ENCODE measurements around the gene PKD1.

The PKD1 gene

DNA sequence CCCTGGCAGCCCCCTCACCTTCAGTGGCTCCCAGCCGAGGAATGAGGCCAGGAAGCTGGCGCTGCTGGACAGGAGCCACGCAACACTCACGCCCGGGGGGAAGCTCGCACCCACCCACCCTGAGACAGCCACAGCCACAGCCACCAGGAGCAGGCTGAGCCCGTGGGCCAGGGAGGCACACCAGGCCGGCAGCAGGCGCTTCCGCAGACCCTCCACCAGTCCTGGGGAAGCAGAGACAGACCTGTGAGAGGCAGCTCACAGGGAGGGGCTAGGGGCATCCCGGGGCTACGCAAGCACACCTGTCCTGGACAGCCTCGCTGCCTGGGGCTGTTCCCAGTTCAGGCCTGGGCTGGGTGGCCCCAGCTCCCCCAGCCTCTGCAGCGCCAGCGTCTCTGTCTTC is 41.9 kb downstream of the PKD1 start:
- Histone ChIP-seq H3K27ac (ENCODE audit: low read length, poor library complexity, severe bottlenecking) (no peak overlapping the region), H3K14ac (ENCODE audit: low read length in 2 of 2) (no peak overlapping the region), H3K36me3 (ENCODE audit: control insufficient read depth in 1 of 2, insufficient read depth in 2 of 2, low read depth in 1 of 2, low read length in 2 of 2) (peaks cover 68 to 78% of the 10 kb centered on the region in 2 experiments), H3K4me1 (ENCODE audit: control insufficient read depth, insufficient read depth, low read depth, low read length) (peaks cover 52% of the 10 kb centered on the region), H3K23ac (ENCODE audit: low read length in 2 of 2) (no peak overlapping the region), H3K79me1 (replicated peaks; ENCODE audit: low read length, poor library complexity, severe bottlenecking) (peaks cover 9% of the 10 kb centered on the region), H2BK5ac (ENCODE audit: low read depth, low read length, poor library complexity, severe bottlenecking) (no peak overlapping the region), H3K9me3 (ENCODE audit: control insufficient read depth, low read length) (no peaks in the 10 kb centered on the region), H2BK120ac (ENCODE audit: low read depth, low read length) (no peak overlapping the region), H3K4me2 (ENCODE audit: low read length, poor library complexity, severe bottlenecking) (no peak overlapping the region), H3K4ac (ENCODE audit: low read depth in 1 of 2, low read length in 2 of 2) (no peak overlapping the region), H2BK15ac (ENCODE audit: low read depth, poor library complexity, severe bottlenecking) (no peak overlapping the region), H4K8ac (ENCODE audit: low read length) (no peak overlapping the region), H2AK5ac (ENCODE audit: low read length, severe bottlenecking) (no peak overlapping the region), H3K18ac (ENCODE audit: low read depth in 1 of 2, low read length in 2 of 2) (no peak overlapping the region), H3K4me3 (ENCODE audit: insufficient read depth in 1 of 2, low read depth in 1 of 2, low read length in 2 of 2) (no peak overlapping the region), H2BK12ac (ENCODE audit: low read length in 2 of 2) (no peak overlapping the region), H4K91ac (ENCODE audit: low read length) (no peak overlapping the region), H3K27me3 (ENCODE audit: control insufficient read depth in 1 of 2, insufficient read depth in 1 of 2, low read length in 2 of 2) (no peaks in the 10 kb centered on the region), H3K9ac (ENCODE audit: low read length) (no peak overlapping the region), H2AFZ (ENCODE audit: low read depth, low read length) (no peak overlapping the region)
- no peak for DNase-seq
- 96% methylated on average over 9 of the region's 15 CpGs for WGBS

DNA sequence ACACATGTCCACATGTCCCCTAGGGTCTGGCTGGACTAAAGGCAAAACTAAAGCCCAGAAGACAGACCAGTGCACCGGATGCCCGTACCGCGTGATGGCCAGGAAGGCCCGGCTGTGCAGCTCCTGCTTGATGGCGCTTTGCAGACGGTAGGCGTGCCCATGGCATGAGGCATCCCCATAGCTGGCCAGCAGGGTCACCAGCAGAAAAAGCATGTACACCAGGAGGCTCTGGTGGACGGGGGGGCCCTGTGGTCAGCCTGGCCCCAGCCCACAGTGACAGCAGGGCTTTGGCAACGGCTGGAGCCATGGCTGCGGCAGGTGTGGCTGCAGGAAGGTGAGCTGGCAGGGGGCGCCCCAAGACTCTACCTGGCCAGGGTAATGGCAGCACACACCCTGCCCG is 42.8 kb downstream of the PKD1 start:
- H3K9me3 ChIP-seq (ENCODE audit: control insufficient read depth, low read length): no peaks in the 10 kb centered on the region
- H2AFZ ChIP-seq (ENCODE audit: low read depth, low read length): no peak overlapping the region
- H3K36me3 ChIP-seq (ENCODE audit: control insufficient read depth in 1 of 2, insufficient read depth in 2 of 2, low read depth in 1 of 2, low read length in 2 of 2): peaks cover 78 to 87% of the 10 kb centered on the region in 2 experiments
- peak overlapping the region in 1 of 2 experiments; percentile 37 for H3K4ac ChIP-seq (ENCODE audit: low read depth in 1 of 2, low read length in 2 of 2)
- H3K18ac ChIP-seq (ENCODE audit: low read depth in 1 of 2, low read length in 2 of 2): no peak overlapping the region
- peaks cover 52% of the 10 kb centered on the region for H3K4me1 ChIP-seq (ENCODE audit: control insufficient read depth, insufficient read depth, low read depth, low read length)
- H3K23ac ChIP-seq (ENCODE audit: low read length in 2 of 2): no peak overlapping the region
- no peak overlapping the region for H4K91ac ChIP-seq (ENCODE audit: low read length)
- no peak overlapping the region for H3K4me2 ChIP-seq (ENCODE audit: low read length, poor library complexity, severe bottlenecking)
- DNase-seq: no peak
- no peak overlapping the region for H3K4me3 ChIP-seq (ENCODE audit: insufficient read depth in 1 of 2, low read depth in 1 of 2, low read length in 2 of 2)
- H2BK120ac ChIP-seq (ENCODE audit: low read depth, low read length): no peak overlapping the region
- no peak overlapping the region for H2BK12ac ChIP-seq (ENCODE audit: low read length in 2 of 2)
- no peak overlapping the region for H3K27ac ChIP-seq (ENCODE audit: low read length, poor library complexity, severe bottlenecking)
- 96% methylated on average over 13 of the region's 13 CpGs for WGBS
- no peak overlapping the region for H3K14ac ChIP-seq (ENCODE audit: low read length in 2 of 2)
- H3K79me1 ChIP-seq (replicated peaks; ENCODE audit: low read length, poor library complexity, severe bottlenecking): peaks cover 9% of the 10 kb centered on the region
- H3K9ac ChIP-seq (ENCODE audit: low read length): no peak overlapping the region
- H2AK5ac ChIP-seq (ENCODE audit: low read length, severe bottlenecking): no peak overlapping the region
- no peak overlapping the region for H2BK5ac ChIP-seq (ENCODE audit: low read depth, low read length, poor library complexity, severe bottlenecking)
- no peak overlapping the region for H2BK15ac ChIP-seq (ENCODE audit: low read depth, poor library complexity, severe bottlenecking)
- H4K8ac ChIP-seq (ENCODE audit: low read length): no peak overlapping the region
- H3K27me3 ChIP-seq (ENCODE audit: control insufficient read depth in 1 of 2, insufficient read depth in 1 of 2, low read length in 2 of 2): no peaks in the 10 kb centered on the region

DNA sequence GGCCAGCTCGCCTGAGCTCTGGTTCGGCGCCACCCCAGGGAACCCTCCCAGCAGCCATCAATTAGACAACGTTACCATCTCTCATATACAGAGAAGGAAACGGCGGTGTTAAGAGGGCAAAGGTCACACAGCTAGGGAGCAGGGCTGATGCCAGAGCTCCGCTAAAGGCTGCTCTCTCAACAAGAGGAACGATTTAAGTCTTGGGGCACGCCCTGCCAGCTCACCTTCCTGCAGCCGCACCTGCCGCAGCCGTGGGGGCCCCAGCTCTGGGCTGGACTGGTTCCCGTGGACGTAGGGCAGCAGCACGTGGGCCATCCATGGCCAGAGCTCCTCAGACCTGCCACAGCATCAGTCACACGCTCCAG is 43.5 kb downstream of the PKD1 start:
- Histone ChIP-seq H2BK15ac (ENCODE audit: low read depth, poor library complexity, severe bottlenecking) (no peak overlapping the region), H4K91ac (ENCODE audit: low read length) (no peak overlapping the region), H3K4me1 (ENCODE audit: control insufficient read depth, insufficient read depth, low read depth, low read length) (peaks cover 51% of the 10 kb centered on the region), H2BK12ac (ENCODE audit: low read length in 2 of 2) (no peak overlapping the region), H3K9ac (ENCODE audit: low read length) (no peak overlapping the region), H3K4me3 (ENCODE audit: insufficient read depth in 1 of 2, low read depth in 1 of 2, low read length in 2 of 2) (no peak overlapping the region), H3K79me1 (replicated peaks; ENCODE audit: low read length, poor library complexity, severe bottlenecking) (peaks cover 9% of the 10 kb centered on the region), H3K4ac (ENCODE audit: low read depth in 1 of 2, low read length in 2 of 2) (peak overlapping the region in 1 of 2 experiments; percentile 37), H4K8ac (ENCODE audit: low read length) (no peak overlapping the region), H3K18ac (ENCODE audit: low read depth in 1 of 2, low read length in 2 of 2) (peak overlapping the region in 1 of 2 experiments; percentile 7), H2BK120ac (ENCODE audit: low read depth, low read length) (no peak overlapping the region), H3K27me3 (ENCODE audit: control insufficient read depth in 1 of 2, insufficient read depth in 1 of 2, low read length in 2 of 2) (no peaks in the 10 kb centered on the region), H2BK5ac (ENCODE audit: low read depth, low read length, poor library complexity, severe bottlenecking) (no peak overlapping the region), H2AFZ (ENCODE audit: low read depth, low read length) (no peak overlapping the region), H3K4me2 (ENCODE audit: low read length, poor library complexity, severe bottlenecking) (no peak overlapping the region), H3K36me3 (ENCODE audit: control insufficient read depth in 1 of 2, insufficient read depth in 2 of 2, low read depth in 1 of 2, low read length in 2 of 2) (peaks cover 73 to 88% of the 10 kb centered on the region in 2 experiments), H3K27ac (ENCODE audit: low read length, poor library complexity, severe bottlenecking) (no peak overlapping the region), H2AK5ac (ENCODE audit: low read length, severe bottlenecking) (no peak overlapping the region), H3K23ac (ENCODE audit: low read length in 2 of 2) (no peak overlapping the region), H3K14ac (ENCODE audit: low read length in 2 of 2) (no peak overlapping the region), H3K9me3 (ENCODE audit: control insufficient read depth, low read length) (no peaks in the 10 kb centered on the region)
- DNase-seq: no peak
- 70% methylated on average over 16 of the region's 16 CpGs for WGBS

DNA sequence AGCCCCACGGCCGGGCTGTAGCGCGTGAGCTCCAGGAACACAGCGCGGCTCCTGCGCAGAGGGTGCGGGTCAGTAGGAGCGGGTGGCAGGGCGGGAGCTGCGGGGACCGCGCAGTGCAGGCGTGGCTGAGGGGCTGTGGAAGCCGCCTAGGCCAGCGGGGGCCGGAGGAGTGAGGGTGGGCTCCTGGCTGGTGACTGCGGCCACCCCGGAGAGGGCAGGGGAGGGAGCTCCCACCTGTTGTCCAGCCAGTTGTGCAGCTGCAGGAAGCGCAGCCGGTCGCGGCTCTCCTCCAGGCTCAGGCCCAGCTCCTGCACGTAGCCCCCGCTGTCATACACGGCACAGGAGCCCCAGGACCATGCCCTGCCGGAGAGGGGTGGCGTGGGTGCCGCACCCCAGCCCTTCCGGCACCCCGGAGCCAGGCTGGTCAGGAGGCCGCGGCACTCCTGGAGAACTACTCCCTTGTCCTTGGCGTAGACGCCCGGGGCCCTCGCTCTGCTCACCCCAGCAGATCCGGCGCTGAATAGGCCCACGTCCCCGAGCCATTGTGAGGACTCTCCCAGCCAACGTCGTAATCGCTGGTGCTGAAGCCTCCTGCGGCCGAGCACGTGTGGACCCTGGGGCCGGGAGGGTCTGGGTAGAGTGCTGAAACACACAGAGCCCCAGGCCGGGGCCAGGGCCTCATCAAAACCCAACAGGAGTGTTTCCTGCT is 44.0 kb downstream of the PKD1 start:
- H3K79me1 ChIP-seq (replicated peaks; ENCODE audit: low read length, poor library complexity, severe bottlenecking): peaks cover 9% of the 10 kb centered on the region
- H3K4me1 ChIP-seq (ENCODE audit: control insufficient read depth, insufficient read depth, low read depth, low read length): peaks cover 50% of the 10 kb centered on the region
- no peaks in the 10 kb centered on the region for H3K9me3 ChIP-seq (ENCODE audit: control insufficient read depth, low read length)
- H2BK5ac ChIP-seq (ENCODE audit: low read depth, low read length, poor library complexity, severe bottlenecking): no peak overlapping the region
- H2AFZ ChIP-seq (ENCODE audit: low read depth, low read length): no peak overlapping the region
- peak overlapping the region in 1 of 2 experiments; percentile 56 for H3K14ac ChIP-seq (ENCODE audit: low read length in 2 of 2)
- H4K91ac ChIP-seq (ENCODE audit: low read length): peak overlapping the region; percentile 86
- H3K23ac ChIP-seq (ENCODE audit: low read length in 2 of 2): no peak overlapping the region
- H3K36me3 ChIP-seq (ENCODE audit: control insufficient read depth in 1 of 2, insufficient read depth in 2 of 2, low read depth in 1 of 2, low read length in 2 of 2): peaks cover 74 to 88% of the 10 kb centered on the region in 2 experiments
- no peak overlapping the region for H2AK5ac ChIP-seq (ENCODE audit: low read length, severe bottlenecking)
- WGBS: 49% methylated on average over 46 of the region's 49 CpGs
- H2BK120ac ChIP-seq (ENCODE audit: low read depth, low read length): peak overlapping the region; percentile 24
- H3K27ac ChIP-seq (ENCODE audit: low read length, poor library complexity, severe bottlenecking): no peak overlapping the region
- DNase-seq: peak; percentile 13
- H2BK12ac ChIP-seq (ENCODE audit: low read length in 2 of 2): peak overlapping the region in 1 of 2 experiments; percentile 48
- H3K4me2 ChIP-seq (ENCODE audit: low read length, poor library complexity, severe bottlenecking): peak overlapping the region; percentile 54
- H3K4ac ChIP-seq (ENCODE audit: low read depth in 1 of 2, low read length in 2 of 2): peak overlapping the region; percentile 8 to 83
- peak overlapping the region; percentile 40 for H2BK15ac ChIP-seq (ENCODE audit: low read depth, poor library complexity, severe bottlenecking)
- peak overlapping the region; percentile 50 to 75 for H3K18ac ChIP-seq (ENCODE audit: low read depth in 1 of 2, low read length in 2 of 2)
- H4K8ac ChIP-seq (ENCODE audit: low read length): peak overlapping the region; percentile 75
- no peaks in the 10 kb centered on the region for H3K27me3 ChIP-seq (ENCODE audit: control insufficient read depth in 1 of 2, insufficient read depth in 1 of 2, low read length in 2 of 2)
- H3K9ac ChIP-seq (ENCODE audit: low read length): no peak overlapping the region
- H3K4me3 ChIP-seq (ENCODE audit: insufficient read depth in 1 of 2, low read depth in 1 of 2, low read length in 2 of 2): peak overlapping the region in 1 of 2 experiments; percentile 37

Measured in mesenchymal stem cell (in vitro differentiated cells and primary cell).